Measurements from ENCODE around the gene SLC34A2.

GRCh38 chr4:25638806-25639205 lies 16.8 kb upstream of the SLC34A2 start:
- TF ChIP-seq USF1 (IDR thresholded peaks at IDR 0.05): no peak
- no peak for TF ChIP-seq MAX (IDR thresholded peaks at IDR 0.05)
- no peak for TF ChIP-seq FOXM1 (IDR thresholded peaks at IDR 0.05; ENCODE audit: borderline replicate concordance, low read depth)
- no peak for TF ChIP-seq CEBPB (IDR thresholded peaks at IDR 0.05)
- no peak for TF ChIP-seq EP300 (IDR thresholded peaks at IDR 0.05; ENCODE audit: borderline replicate concordance)

Measured in Ishikawa (cell line).